ENCODE data around the gene GPC1. TPM values are rescaled to one million over a fixed set of nuclear protein-coding genes. Genes with fewer than 3 reads are reported as not detected.
A peak's percentile ranks its signal among the peaks of the same experiment; 100 is the strongest.

GPC1 gene
- total and polyA plus RNA-seq, 2 of the 4 experiments (the other 2 are of a cell fraction) = 16.0 to 211 TPM

GRCh38 chr2:240432430-240432819 lies 3.0 kb upstream of the GPC1 start:
- dilution Hi-C loops (cut with HindIII; ENCODE audit: low sequenced_read_pairs, unreplicated experiment) = no loop called here
- no peak for ATAC-seq (ENCODE audit: low read depth)

More at GRCh38 chr2:240432430-240432819, 3.0 kb upstream of the GPC1 start:
- H3K18ac ChIP-seq (ENCODE audit: low read depth, low read length) = no peak overlapping the region
- peaks cover 8% of the 10 kb centered on the region for H4K20me1 ChIP-seq (ENCODE audit: insufficient read depth, low read length)
- no peak overlapping the region for H3K56ac ChIP-seq (ENCODE audit: extremely low read depth, insufficient read depth, low read length)
- no peak for DNase-seq
- no peak overlapping the region for H3K27ac ChIP-seq (ENCODE audit: insufficient read depth, low read length)
- no TSS peak for BruUV-seq (replicated peaks)
- H3K4me2 ChIP-seq (ENCODE audit: low read depth, low read length) = no peak overlapping the region
- H2BK5ac ChIP-seq (ENCODE audit: low read depth, low read length, poor library complexity, severe bottlenecking) = peak overlapping the region; percentile 99
- no peaks in the 10 kb centered on the region for H3K9me3 ChIP-seq (ENCODE audit: control insufficient read depth, insufficient read depth, low read length)
- in situ Hi-C loops (cut with MboI; ENCODE audit: low sequenced_read_pairs) (no loop called here), intact Hi-C loops (cut with micrococcal nuclease) (no loop called here)
- H2AK5ac ChIP-seq (ENCODE audit: low read depth, low read length) = peak overlapping the region; percentile 93
- peak overlapping the region; percentile 99 for H3K4ac ChIP-seq (ENCODE audit: low read depth, low read length)
- H3K23ac ChIP-seq (ENCODE audit: low read depth, low read length) = no peak overlapping the region
- H3K9ac ChIP-seq (ENCODE audit: low read depth, low read length) = no peak overlapping the region
- no peak overlapping the region for H3K4me3 ChIP-seq (ENCODE audit: insufficient read depth, low read depth, low read length)
- peak overlapping the region; percentile 85 for H4K91ac ChIP-seq (ENCODE audit: insufficient read depth, low read depth, low read length)
- H2AK9ac ChIP-seq (replicated peaks; ENCODE audit: low read depth, low read length, poor library complexity) = peak overlapping the region; percentile 62
- peak overlapping the region; percentile 47 for H2BK20ac ChIP-seq (ENCODE audit: low read depth, low read length)
- ChIA-PET POLR2A (ENCODE audit: unreplicated experiment) (no interaction called here), CTCF (no interaction called here)
- 80% methylated on average over 2 of the region's 9 CpGs; no CpG with 5 or more reads in 1 of the 2 experiments for WGBS, 2 experiments (ENCODE audit: extremely low coverage in 2 of 2, insufficient read length in 1 of 2)
- H3K4me1 ChIP-seq (ENCODE audit: control insufficient read depth, insufficient read depth, low read length) = peaks cover 18% of the 10 kb centered on the region
- H4K8ac ChIP-seq (ENCODE audit: low read depth in 2 of 2, low read length in 2 of 2) = peak overlapping the region in 1 of 2 experiments; percentile 21; a peak in 1 of 4 replicates
- peak overlapping the region; percentile 98 for H2BK120ac ChIP-seq (ENCODE audit: low read depth, low read length)
- H3K36me3 ChIP-seq (ENCODE audit: control insufficient read depth, insufficient read depth, low read length) = no peaks in the 10 kb centered on the region
- TF ChIP-seq MAFK (IDR thresholded peaks at IDR 0.05; ENCODE audit: low read depth, low read length) (no peak), RCOR1 (IDR thresholded peaks at IDR 0.05; ENCODE audit: insufficient replicate concordance, low read length) (no peak), MXI1 (IDR thresholded peaks at IDR 0.05; ENCODE audit: borderline replicate concordance, low read depth, low read length) (no peak), RAD21 (IDR thresholded peaks at IDR 0.05; ENCODE audit: low read length) (no peak), BHLHE40 (IDR thresholded peaks at IDR 0.05; ENCODE audit: low read depth, low read length) (no peak), RFX5 (IDR thresholded peaks at IDR 0.05; ENCODE audit: low read depth, low read length) (no peak), CHD1 (IDR thresholded peaks at IDR 0.05; ENCODE audit: low read depth, low read length) (no peak), NFE2L2 (IDR thresholded peaks at IDR 0.05; ENCODE audit: low read depth, low read length) (no peak), SMC3 (IDR thresholded peaks at IDR 0.05; ENCODE audit: low read depth, low read length) (no peak), USF2 (IDR thresholded peaks at IDR 0.05; ENCODE audit: low read depth, low read length) (no peak), FOS (IDR thresholded peaks at IDR 0.05; ENCODE audit: low read depth, low read length) (no peak), MAZ (IDR thresholded peaks at IDR 0.05; ENCODE audit: borderline replicate concordance, low read depth, low read length) (no peak)
- TF ChIP-seq, protein P1, sequence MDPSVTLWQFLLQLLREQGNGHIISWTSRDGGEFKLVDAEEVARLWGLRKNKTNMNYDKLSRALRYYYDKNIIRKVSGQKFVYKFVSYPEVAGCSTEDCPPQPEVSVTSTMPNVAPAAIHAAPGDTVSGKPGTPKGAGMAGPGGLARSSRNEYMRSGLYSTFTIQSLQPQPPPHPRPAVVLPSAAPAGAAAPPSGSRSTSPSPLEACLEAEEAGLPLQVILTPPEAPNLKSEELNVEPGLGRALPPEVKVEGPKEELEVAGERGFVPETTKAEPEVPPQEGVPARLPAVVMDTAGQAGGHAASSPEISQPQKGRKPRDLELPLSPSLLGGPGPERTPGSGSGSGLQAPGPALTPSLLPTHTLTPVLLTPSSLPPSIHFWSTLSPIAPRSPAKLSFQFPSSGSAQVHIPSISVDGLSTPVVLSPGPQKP (IDR thresholded peaks at IDR 0.05; ENCODE audit: borderline replicate concordance, low read depth, low read length) = no peak
- no peak overlapping the region; the same call in 1 of the 2 replicates for H3K14ac ChIP-seq (replicated peaks; ENCODE audit: low read depth, low read length)
- peaks cover 14% of the 10 kb centered on the region for H3K9me1 ChIP-seq (ENCODE audit: insufficient read depth, low read length)
- H3K27me3 ChIP-seq (ENCODE audit: control insufficient read depth, insufficient read depth, low read length) = no peaks in the 10 kb centered on the region
- peak overlapping the region; percentile 92; the same call in 2 of the 3 replicates for H2BK15ac ChIP-seq (ENCODE audit: low read depth, low read length)
- peaks cover 0 to 31% of the 10 kb centered on the region in 2 experiments; a peak in 2 of 4 replicates for H3K79me1 ChIP-seq (ENCODE audit: low read depth in 1 of 2, low read length in 2 of 2)
- H4K5ac ChIP-seq (ENCODE audit: low read depth, low read length) = no peak overlapping the region
- no peak overlapping the region for H2AFZ ChIP-seq (replicated peaks; ENCODE audit: low read length, poor library complexity)
